H1 (cell line): Measurements from ENCODE around the gene PLCB3. TPM values are rescaled to one million over a fixed set of nuclear protein-coding genes. Genes with fewer than 3 reads are reported as not detected.

Source experiments
- CHD7 ChIP-seq: fragments of 300-600 bp; sonication (generic); IDR thresholded peaks from 2 replicates; pipeline ENCODE4 v1.7.1; 2012; ENCODE audit warnings: low read length, moderate library complexity, mild to moderate bottlenecking, inconsistent platforms; ENCODE audit not compliant: insufficient replicate concordance
- CTCF ChIP-seq, 3 experiments: IDR thresholded peaks; 1 replicate in 2 of 3; 2 replicates in 1 of 3; pipeline versions ENCODE4 v1.5.1 to v1.6.1; 2011; ENCODE audit warnings: low read length in 3 of 3, mild to moderate bottlenecking in 3 of 3, inconsistent platforms in 2 of 3, low read depth in 1 of 3, moderate library complexity in 1 of 3; ENCODE audit not compliant: insufficient read depth in 1 of 3; ENCODE audit errors: control extremely low read depth in 1 of 3
- KDM5A ChIP-seq: fragments of 200-600 bp; IDR thresholded peaks from 2 replicates; pipeline ENCODE4 v1.7.1; 2012; ENCODE audit warnings: mild to moderate bottlenecking, low read length, inconsistent platforms, mixed read lengths
- POLR2A ChIP-seq, 2 experiments: IDR thresholded peaks; 1 replicate in 1 of 2; 2 replicates in 1 of 2; pipeline ENCODE4 v1.6.1; 2011; ENCODE audit warnings: low read depth in 2 of 2, low read length in 2 of 2, mild to moderate bottlenecking in 2 of 2; ENCODE audit errors: control extremely low read depth in 1 of 2
- SP1 ChIP-seq: IDR thresholded peaks from 2 replicates; pipeline ENCODE4 v1.6.1; 2011; ENCODE audit warnings: low read depth, low read length
- SP2 ChIP-seq: IDR thresholded peaks from 2 replicates; pipeline ENCODE4 v1.6.1; 2012; ENCODE audit warnings: mild to moderate bottlenecking, low read length, inconsistent platforms
- SUZ12 ChIP-seq: fragments of 200-600 bp; sonication (generic); IDR thresholded peaks from 2 replicates; pipeline ENCODE4 v1.6.1; 2012; ENCODE audit warnings: mild to moderate bottlenecking, inconsistent platforms, low read length, moderate library complexity, mixed read lengths
- ZNF274 ChIP-seq: IDR thresholded peaks from 2 replicates; pipeline ENCODE4 v1.7.0; 2012; ENCODE audit warnings: low read length, borderline replicate concordance; ENCODE audit errors: extremely low read depth
- polyA plus RNA-seq, 7 experiments: library from polyadenylated mRNA; depleted of rRNA in 3 of 7; stranded (reverse) in 5 of 7; unstranded in 2 of 7; fragments of >200 nt in 5 of 7; fragments of 200-250 nt in 2 of 7; gene quantifications; 1 replicate in 5 of 7; 2 replicates in 1 of 7; 4 replicates in 1 of 7; pipeline versions ENCODE4 v1.2.1 to v1.2.3, GENCODE V29; 2011 to 2013; ENCODE audit warnings: missing spikeins in 2 of 7, mixed read lengths in 2 of 7
- total RNA-seq: library from RNA; stranded (reverse); fragmentation: NEBNext Ultra II Directional; extraction: Animal tissue kit (Norgen Biotek cat#: 25700); gene quantifications from 2 replicates; pipeline ENCODE4 v1.2.1, GENCODE V29; 2021

Gene PLCB3
- total and polyA plus RNA-seq, 2 of the 8 experiments (the other 6 are each of a cell fraction or from before 2014, with no cell fraction given) = 47.2 to 104 TPM

GRCh38 chr11:64269540-64270220, 18.4 kb downstream of the PLCB3 start (continued):
- TF ChIP-seq CTCF (IDR thresholded peaks at IDR 0.05; ENCODE audit: control extremely low read depth in 1 of 3, insufficient read depth in 1 of 3, low read depth in 1 of 3, low read length in 3 of 3) = no peak; a peak in 2 of 4 replicates
- TF ChIP-seq POLR2A (IDR thresholded peaks at IDR 0.05; ENCODE audit: control extremely low read depth in 1 of 2, low read depth in 2 of 2, low read length in 2 of 2) = no peak; a peak in 1 of 3 replicates
- TF ChIP-seq SUZ12 = no peak
- TF ChIP-seq SP1 = peak; percentile 86
- 0 out of 2 replicates have a peak, but pooled peaks have one; percentile 37 for TF ChIP-seq KDM5A
- no peak for TF ChIP-seq ZNF274
- no peak for TF ChIP-seq SP2
- no peak for TF ChIP-seq CHD7
